Sigmoid colon (tissue), 7 donors: Measurements from ENCODE around the gene NR3C2. TPM values are rescaled to one million over a fixed set of nuclear protein-coding genes. Genes with fewer than 3 reads are reported as not detected.

Source experiments
- DNase-seq: peaks from one replicate; pipeline ENCODE4 v3.0.0-alpha.2; 2019
- H3K27ac ChIP-seq, 4 donors: fragments of 200-600 bp; sonication (generic); one replicate each; pipeline ENCODE4 v1.5.1; 2016 to 2019; ENCODE audit warnings: mild to moderate bottlenecking in 1 of 4
- H3K27me3 ChIP-seq, 3 donors: fragments of 200-600 bp; sonication (generic); one replicate each; pipeline ENCODE4 v1.5.1; 2019; ENCODE audit warnings: mild to moderate bottlenecking in 1 of 3
- H3K36me3 ChIP-seq, 4 donors: fragments of 200-600 bp; sonication (generic); one replicate each; pipeline ENCODE4 v1.5.1; 2016 to 2019
- H3K4me1 ChIP-seq, 4 donors: fragments of 200-600 bp; sonication (generic); one replicate each; pipeline ENCODE4 v1.5.1; 2017 to 2019
- H3K4me3 ChIP-seq, 4 donors: fragments of 200-600 bp; sonication (generic); one replicate each; pipeline ENCODE4 v1.5.1; 2017 to 2019; ENCODE audit warnings: mild to moderate bottlenecking in 2 of 4, moderate library complexity in 1 of 4
- H3K9me3 ChIP-seq, 4 donors: fragments of 200-600 bp in 3 of 4; sonication (generic) in 3 of 4; one replicate each; pipeline versions ENCODE4 v1.5.1 to v1.6.1; 2013 to 2019
- EP300 ChIP-seq, 4 donors: sonication (generic); formaldehyde crosslinking; IDR thresholded peaks; one replicate each; pipeline ENCODE4 v1.6.1; 2017; ENCODE audit warnings: antibody characterized with exemption in 4 of 4
- POLR2A ChIP-seq, 2 donors: fragments of 450-650 bp; IDR thresholded peaks; one replicate each; pipeline ENCODE4 v1.6.1; 2016; ENCODE audit warnings: antibody characterized with exemption in 2 of 2, mild to moderate bottlenecking in 2 of 2, moderate library complexity in 2 of 2
- POLR2AphosphoS5 ChIP-seq, 4 donors: sonication (generic); formaldehyde crosslinking; IDR thresholded peaks; one replicate each; pipeline ENCODE4 v1.6.1; 2017; ENCODE audit warnings: antibody characterized with exemption in 4 of 4
- WGBS, 2 donors: extraction: QIAGEN DNeasy Blood & Tissue Kit; methylation state at CpG; one replicate each; pipeline ENCODE4 v1.1.7; 2013; 5-methylcytosine and 5-hydroxymethylcytosine counted together
- intact Hi-C: fragments of 100-400 bp; cut with DNase I; formaldehyde crosslinking; loops from one replicate; pipeline ENCODE4 v1.15.1; 2023
- polyA plus RNA-seq, 3 donors: library from polyadenylated mRNA; stranded (reverse); fragments of 200-250 nt; gene quantifications; one replicate each; pipeline ENCODE4 v1.2.3, GENCODE V29; 2013
- total RNA-seq, 4 donors: library from RNA; depleted of rRNA; stranded (reverse); fragments of >200 nt; gene quantifications; one replicate each; pipeline ENCODE4 v1.1.0, GENCODE V29; 2016
- TF ChIP-seq, protein P1 (sequence below), 4 experiments: fragments of 450-650 bp in 3 of 4; fragments of 200-600 bp in 1 of 4; IDR thresholded peaks; one replicate each; pipeline ENCODE4 v1.5.1; 2016 to 2019; ENCODE audit warnings: antibody characterized with exemption in 4 of 4, mild to moderate bottlenecking in 3 of 4, moderate library complexity in 2 of 4
- donor health status: healthy with polysubstance abuse.
- donor health status: Bipolar disorder and iron deficiency.
- donor health status: healthy.

NR3C2 gene
- total and polyA plus RNA-seq, 7 donors, result 15.6 to 34.9 (median 23.4) TPM

DNA sequence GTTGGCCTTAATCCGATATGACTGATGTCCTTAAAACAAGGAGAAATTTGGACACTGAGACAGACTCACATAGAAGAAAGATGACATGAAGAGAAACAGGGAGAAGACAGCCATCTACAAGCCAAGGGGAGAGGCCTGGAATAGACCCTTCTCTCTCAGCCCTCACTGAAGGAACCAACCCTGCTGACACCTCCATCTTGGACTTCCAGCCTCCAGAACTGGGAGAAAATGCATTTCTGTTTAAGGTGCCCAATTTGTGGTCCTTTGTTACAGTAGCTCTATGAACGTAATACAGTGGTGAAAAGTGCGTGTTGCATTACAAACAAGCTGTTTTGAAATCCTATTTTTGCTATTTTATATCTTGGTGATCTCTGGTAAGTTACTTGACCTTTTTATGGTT, 366.8 kb downstream of the NR3C2 start:
- H3K4me1 ChIP-seq, result peaks cover 0 to 8% (median 5%) of the 10 kb centered on the region in 4 donors
- intact Hi-C loops, result no loop called here
- DNase-seq, result no peak
- peaks cover 0 to 10% (median 0%) of the 10 kb centered on the region in 4 donors for H3K9me3 ChIP-seq
- TF ChIP-seq EP300 (IDR thresholded peaks at IDR 0.05) (no peak), POLR2AphosphoS5 (IDR thresholded peaks at IDR 0.05) (no peak), POLR2A (IDR thresholded peaks at IDR 0.05) (no peak)
- TF ChIP-seq, protein P1, sequence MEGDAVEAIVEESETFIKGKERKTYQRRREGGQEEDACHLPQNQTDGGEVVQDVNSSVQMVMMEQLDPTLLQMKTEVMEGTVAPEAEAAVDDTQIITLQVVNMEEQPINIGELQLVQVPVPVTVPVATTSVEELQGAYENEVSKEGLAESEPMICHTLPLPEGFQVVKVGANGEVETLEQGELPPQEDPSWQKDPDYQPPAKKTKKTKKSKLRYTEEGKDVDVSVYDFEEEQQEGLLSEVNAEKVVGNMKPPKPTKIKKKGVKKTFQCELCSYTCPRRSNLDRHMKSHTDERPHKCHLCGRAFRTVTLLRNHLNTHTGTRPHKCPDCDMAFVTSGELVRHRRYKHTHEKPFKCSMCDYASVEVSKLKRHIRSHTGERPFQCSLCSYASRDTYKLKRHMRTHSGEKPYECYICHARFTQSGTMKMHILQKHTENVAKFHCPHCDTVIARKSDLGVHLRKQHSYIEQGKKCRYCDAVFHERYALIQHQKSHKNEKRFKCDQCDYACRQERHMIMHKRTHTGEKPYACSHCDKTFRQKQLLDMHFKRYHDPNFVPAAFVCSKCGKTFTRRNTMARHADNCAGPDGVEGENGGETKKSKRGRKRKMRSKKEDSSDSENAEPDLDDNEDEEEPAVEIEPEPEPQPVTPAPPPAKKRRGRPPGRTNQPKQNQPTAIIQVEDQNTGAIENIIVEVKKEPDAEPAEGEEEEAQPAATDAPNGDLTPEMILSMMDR (IDR thresholded peaks at IDR 0.05), result no peak
- 98% methylated on average over 3 of the region's 3 CpGs for whole genome bisulfite sequencing, 2 donors
- no peaks in the 10 kb centered on the region for H3K27me3 ChIP-seq
- no peak overlapping the region for H3K4me3 ChIP-seq
- no peak overlapping the region for H3K27ac ChIP-seq
- peaks cover 10 to 77% (median 35%) of the 10 kb centered on the region in 4 donors for H3K36me3 ChIP-seq

DNA sequence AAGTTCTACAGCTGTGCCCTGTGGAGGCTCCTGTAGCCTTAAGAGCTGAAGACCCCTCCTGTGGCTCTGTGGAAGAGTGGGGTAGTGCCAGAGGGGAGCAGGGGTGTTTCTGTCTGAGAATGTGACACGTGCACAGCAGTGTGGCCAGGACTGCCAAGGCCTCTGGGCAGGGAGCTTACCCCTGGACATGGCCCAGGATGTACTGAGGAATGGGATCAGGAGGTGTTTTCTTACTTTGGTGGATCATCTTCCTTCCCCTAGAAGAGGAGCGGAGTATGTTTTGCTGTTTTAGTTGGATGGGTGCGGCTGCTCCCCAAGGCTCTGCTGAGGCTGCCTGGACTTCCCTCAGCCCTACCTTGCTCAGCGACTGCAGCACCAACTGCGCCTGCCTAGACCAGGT, 367.8 kb downstream of the NR3C2 start:
- peaks cover 0 to 18% (median 15%) of the 10 kb centered on the region in 4 donors for H3K4me1 ChIP-seq
- no peak for DNase-seq
- no peaks in the 10 kb centered on the region for H3K27me3 ChIP-seq
- intact Hi-C loops, result no loop called here
- peaks cover 10 to 68% (median 32%) of the 10 kb centered on the region in 4 donors for H3K36me3 ChIP-seq
- WGBS, 2 donors, result 86 to 96% methylated on average over 5 of the region's 5 CpGs
- TF ChIP-seq POLR2A (IDR thresholded peaks at IDR 0.05) (no peak), EP300 (IDR thresholded peaks at IDR 0.05) (no peak), POLR2AphosphoS5 (IDR thresholded peaks at IDR 0.05) (no peak)
- TF ChIP-seq, protein P1 (IDR thresholded peaks at IDR 0.05), result no peak
- no peak overlapping the region for H3K4me3 ChIP-seq
- H3K9me3 ChIP-seq, result peaks cover 0 to 10% (median 0%) of the 10 kb centered on the region in 4 donors
- no peak overlapping the region for H3K27ac ChIP-seq

DNA sequence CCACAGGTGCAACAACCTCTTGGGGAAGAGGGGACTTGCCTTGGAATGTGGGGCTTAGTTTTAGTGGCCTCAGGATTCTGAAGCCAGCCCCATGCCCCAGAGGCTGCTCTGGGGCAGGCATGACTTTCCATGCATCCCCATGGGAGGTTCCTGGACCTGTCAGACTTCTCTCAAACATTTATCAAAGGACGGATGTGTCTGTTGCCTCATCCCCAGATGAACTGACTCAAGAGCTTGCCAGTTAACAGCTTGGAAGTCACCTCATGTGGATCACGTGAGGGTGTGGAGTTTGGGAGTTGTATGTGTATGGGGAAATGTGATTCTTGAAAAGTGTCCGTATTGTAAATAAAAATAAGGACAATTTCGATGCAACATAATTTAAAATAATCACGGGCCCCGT, 368.9 kb downstream of the NR3C2 start:
- peaks cover 10 to 64% (median 32%) of the 10 kb centered on the region in 4 donors for H3K36me3 ChIP-seq
- intact Hi-C loops, result no loop called here

DNA sequence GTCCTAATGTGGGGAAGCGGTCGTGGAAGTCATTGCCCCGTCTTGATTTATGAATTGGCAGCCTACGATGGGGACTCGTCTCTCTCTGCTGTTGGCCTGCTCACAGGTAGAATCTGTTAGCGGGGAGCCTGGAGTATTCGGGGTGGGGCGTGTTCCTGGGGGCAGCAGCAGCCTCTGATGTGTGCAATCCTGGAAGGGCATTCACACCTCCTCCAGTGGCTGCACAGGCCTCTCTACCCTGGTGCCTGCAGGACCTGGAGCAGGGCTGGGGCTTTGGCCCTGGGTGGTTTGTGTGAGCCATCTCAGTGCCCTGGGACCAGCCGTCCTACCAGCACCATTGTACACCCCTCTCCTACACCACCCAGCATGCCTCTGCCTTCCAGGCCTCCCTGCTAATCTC, 369.4 kb downstream of the NR3C2 start:
- TF ChIP-seq POLR2A (IDR thresholded peaks at IDR 0.05), result no peak
- TF ChIP-seq EP300 (IDR thresholded peaks at IDR 0.05), result no peak
- TF ChIP-seq, protein P1 (IDR thresholded peaks at IDR 0.05), result no peak
- TF ChIP-seq POLR2AphosphoS5 (IDR thresholded peaks at IDR 0.05), result no peak
- peaks cover 0 to 34% (median 21%) of the 10 kb centered on the region in 4 donors for H3K4me1 ChIP-seq
- WGBS, 2 donors, result 92 to 95% methylated on average over 9 of the region's 9 CpGs
- H3K27ac ChIP-seq, result no peak overlapping the region
- intact Hi-C loops, result no loop called here
- DNase-seq, result no peak
- no peaks in the 10 kb centered on the region for H3K27me3 ChIP-seq
- no peak overlapping the region for H3K4me3 ChIP-seq
- peaks cover 0 to 10% (median 0%) of the 10 kb centered on the region in 4 donors for H3K9me3 ChIP-seq
- peaks cover 10 to 62% (median 30%) of the 10 kb centered on the region in 4 donors for H3K36me3 ChIP-seq

More for the DNA sequence above, 368.9 kb downstream of the NR3C2 start:
- Histone ChIP-seq H3K27ac (no peak overlapping the region), H3K4me1 (peaks cover 0 to 29% (median 21%) of the 10 kb centered on the region in 4 donors), H3K4me3 (no peak overlapping the region), H3K9me3 (peaks cover 0 to 10% (median 0%) of the 10 kb centered on the region in 4 donors), H3K27me3 (no peaks in the 10 kb centered on the region)
- WGBS, 2 donors, result 91 to 96% methylated on average over 6 of the region's 6 CpGs
- DNase-seq, result no peak
- TF ChIP-seq POLR2AphosphoS5 (IDR thresholded peaks at IDR 0.05) (no peak), POLR2A (IDR thresholded peaks at IDR 0.05) (no peak), EP300 (IDR thresholded peaks at IDR 0.05) (no peak)
- TF ChIP-seq, protein P1 (IDR thresholded peaks at IDR 0.05), result no peak

DNA sequence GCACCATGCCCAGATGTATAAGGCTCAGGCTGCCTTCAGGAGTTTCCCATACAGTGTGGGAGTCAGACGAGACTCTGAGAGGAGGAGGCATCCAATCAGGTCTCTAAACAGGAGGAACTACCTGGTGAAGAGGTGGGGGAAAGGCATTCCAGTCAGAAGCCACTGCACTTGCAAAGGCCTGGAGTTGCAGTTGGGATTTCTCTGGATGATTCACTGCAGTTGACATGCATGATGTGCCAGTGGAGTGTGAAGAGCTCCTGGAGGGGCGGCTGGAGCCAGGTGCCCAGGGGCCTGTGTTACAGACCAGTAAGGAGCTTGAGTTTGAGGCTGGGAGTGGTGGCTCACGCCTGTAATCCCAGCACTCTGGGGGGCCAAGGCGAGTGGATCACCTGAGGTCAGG, 371.2 kb downstream of the NR3C2 start:
- Histone ChIP-seq H3K9me3 (peaks cover 0 to 8% (median 0%) of the 10 kb centered on the region in 4 donors), H3K27ac (no peak overlapping the region), H3K36me3 (peaks cover 10 to 54% (median 26%) of the 10 kb centered on the region in 4 donors), H3K4me3 (no peak overlapping the region), H3K4me1 (peaks cover 0 to 50% (median 32%) of the 10 kb centered on the region in 4 donors), H3K27me3 (no peaks in the 10 kb centered on the region)
- TF ChIP-seq, protein P1 (IDR thresholded peaks at IDR 0.05), result no peak
- TF ChIP-seq EP300 (IDR thresholded peaks at IDR 0.05) (no peak), POLR2AphosphoS5 (IDR thresholded peaks at IDR 0.05) (no peak), POLR2A (IDR thresholded peaks at IDR 0.05) (no peak)
- 89% methylated on average over 4 of the region's 4 CpGs for WGBS, 2 donors
- DNase-seq, result no peak
- intact Hi-C loops, result no loop called here
